NCI-H1436 treated with DMSO at 0.1 percent for 48 hours (cell line): ENCODE measurements around the gene CAB39.

Experiments
- DNase-seq: peaks from one replicate; lab custom pipeline; 2025; lab: John Stamatoyannopoulos, UW

The CAB39 gene

DNA sequence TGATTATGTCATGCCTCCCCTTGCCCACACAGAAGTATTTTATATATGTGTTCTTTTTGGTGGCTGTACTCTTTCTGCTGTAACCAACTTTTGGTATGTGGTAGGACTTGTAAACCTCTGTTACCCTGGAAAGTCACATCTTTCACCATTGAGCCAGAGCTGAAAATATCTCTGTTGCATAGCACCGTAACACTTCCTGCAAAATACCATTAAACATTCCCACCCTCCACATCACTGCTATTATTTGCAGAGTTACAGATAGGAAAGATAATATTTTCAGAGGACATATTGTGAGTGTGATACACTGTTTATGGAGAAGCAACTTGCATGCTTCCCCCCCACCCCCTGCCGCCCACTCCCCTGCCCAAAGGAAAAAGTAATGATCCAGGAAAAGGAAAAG lies 44.8 kb downstream of the CAB39 start:
- no peak for DNase-seq

DNA sequence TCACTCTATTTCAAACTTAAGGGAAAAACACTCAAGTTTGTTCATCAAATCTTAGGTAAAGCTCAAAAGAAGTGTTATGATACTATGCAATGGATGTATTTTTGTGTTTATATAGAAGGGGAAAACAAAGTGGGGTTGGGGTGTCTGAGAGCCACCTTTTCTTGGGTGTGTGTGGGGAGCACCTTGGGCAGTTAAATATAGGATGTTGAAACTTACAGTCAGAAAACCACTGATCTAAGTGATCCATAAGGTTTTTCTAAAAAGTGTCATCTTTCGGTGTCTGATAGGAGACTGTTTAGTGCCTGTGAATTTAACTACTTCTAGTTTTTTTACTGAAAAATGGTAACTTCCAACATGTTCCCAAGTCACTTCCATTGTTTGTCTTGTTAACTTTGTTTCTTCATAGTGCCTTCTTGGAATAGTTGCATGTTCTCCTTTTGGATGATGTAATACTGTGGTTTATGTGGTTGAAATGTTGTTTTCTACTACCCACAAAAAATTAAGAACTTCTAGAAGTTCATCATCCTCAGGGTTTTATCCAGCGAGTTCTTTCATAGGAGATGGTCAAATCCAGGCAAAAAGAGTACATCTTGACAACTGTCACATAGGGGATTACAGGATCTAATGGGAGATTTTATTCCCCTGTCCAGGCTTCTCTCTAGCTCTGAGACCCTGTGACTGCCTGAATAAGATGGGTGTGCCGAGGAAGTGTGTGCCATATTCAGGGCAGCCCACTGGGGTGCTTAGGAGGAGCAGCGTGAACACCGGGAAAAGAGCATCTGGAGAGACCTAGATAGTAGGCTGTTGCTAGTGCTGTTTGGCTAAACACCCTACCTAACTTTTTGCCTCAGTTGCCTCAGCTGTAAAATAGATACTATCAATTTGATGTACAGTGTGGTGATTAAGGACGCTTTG lies 46.2 kb downstream of the CAB39 start:
- DNase-seq, result no peak

DNA sequence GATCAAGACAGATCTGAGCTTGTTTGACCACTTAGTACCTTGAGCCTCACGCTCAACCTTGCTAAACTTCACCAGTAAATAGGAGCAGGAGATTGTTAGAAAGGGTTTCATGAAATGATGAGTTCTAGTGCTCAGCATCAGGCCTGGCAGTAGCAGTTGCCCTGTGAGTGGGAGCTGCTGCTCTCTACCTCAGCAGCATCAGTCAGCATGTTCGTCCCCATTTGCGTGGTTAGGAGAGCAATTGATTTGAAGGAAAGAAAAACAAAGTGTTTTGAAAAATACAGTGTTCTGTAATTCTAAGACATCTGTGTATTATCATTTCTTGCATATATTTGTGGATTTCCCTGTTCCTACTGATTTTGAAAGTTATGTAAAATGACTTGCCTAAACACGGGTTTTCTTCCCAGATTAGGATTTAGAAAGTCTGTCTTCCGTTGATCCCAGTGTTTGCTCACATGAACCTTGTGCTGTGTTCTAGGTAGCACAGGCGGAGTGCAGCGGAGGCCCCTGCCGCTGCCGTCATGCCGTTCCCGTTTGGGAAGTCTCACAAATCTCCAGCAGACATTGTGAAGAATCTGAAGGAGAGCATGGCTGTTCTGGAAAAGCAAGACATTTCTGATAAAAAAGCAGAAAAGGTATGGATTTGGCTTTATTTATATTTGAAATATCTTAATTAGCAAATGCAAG lies 47.0 kb downstream of the CAB39 start:
- DNase-seq, result no peak

DNA sequence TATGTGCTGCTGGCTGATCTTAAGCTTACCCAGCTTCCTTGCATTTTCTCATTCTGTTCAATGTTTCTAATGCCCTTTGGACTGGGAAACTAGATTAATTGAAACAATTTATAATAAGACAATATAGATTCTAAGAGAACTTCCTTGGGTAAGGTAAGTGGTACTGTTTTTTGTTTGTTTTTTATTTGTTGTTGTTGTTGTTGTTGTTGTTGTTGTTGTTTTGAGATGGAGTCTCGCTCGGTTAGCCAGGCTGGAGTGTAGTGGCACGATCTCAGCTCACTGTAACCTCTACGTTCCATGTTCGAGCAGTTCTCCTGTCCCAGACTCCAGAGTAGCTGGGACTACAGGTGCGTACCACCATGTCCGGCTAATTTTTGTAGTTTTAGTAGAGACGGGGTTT lies 49.1 kb downstream of the CAB39 start:
- DNase-seq, result no peak

DNA sequence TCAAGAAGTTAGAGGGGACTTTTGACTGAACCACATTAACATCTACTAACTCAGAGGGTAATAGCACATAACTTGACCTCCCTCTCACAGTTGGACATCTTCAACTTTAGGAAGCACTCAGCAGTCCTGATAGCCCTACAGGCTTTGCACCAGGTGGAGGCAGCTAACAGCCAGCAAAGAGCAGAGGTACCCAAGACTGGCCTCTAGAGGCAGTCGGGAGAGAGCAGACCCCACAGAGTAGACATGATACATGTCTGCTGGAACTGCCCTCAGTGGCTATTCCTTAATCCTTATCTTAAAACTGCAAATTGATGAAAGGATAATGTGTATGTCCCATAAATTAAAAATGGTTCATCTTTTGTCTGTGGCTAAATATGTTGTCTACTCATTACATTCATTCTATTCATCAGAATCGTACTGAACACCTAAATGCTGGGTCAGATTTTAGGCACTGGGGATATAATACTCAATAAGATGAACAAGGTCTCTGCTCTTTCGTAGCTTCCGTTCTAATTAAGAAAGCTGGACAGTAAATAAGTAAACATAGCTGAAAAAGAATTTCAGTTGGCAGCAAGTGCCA lies 49.8 kb downstream of the CAB39 start:
- DNase-seq, result no peak

DNA sequence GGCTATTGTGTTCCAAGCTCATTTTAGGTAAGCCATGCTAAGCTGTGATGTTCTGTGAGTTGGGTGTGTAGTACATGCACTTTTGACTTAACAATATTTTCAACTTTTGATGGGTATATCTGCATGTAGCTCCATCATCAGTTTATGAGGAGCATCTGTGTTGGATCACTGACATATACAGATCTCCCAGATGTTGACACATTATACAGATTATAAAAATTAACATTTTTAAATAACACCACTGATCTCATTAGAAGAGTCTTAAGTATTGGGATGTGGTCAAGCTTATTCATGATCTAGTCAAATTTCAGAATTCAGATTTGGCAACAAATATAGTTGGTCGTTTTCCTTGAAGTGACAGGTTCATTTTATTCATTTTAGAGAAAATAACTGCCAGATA lies 51.7 kb downstream of the CAB39 start:
- no peak for DNase-seq

DNA sequence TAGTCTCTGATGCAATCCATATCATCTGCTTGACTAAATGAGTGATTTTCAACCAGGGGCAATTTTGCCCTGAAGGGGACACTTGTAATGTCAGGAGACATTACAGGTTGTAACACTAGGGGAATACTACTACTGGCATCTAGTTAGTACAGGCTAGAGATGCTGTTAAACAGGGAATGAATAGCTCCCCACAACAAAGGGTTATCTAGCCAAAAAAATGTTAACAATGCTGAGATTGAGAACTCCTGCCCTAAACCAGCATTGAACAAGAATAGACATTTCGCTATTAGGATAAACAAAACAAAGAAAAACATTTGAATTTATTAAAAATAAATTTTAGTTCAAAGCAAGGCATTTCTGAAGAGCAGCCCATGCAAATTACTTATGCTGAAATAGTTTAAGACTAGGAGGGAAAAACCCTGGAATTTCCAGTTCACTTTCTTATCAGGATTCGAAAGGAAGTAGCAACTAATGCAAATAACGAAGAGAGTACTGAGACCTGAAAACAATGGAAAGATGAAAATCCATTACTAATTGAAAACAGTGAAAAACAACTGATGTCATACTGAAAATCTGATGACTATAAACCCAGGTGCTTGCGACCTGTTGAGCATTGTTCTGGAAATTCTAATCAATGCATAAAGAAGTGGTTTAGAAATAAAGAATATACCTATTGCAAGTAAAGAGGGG lies 53.1 kb downstream of the CAB39 start:
- DNase-seq, result no peak

DNA sequence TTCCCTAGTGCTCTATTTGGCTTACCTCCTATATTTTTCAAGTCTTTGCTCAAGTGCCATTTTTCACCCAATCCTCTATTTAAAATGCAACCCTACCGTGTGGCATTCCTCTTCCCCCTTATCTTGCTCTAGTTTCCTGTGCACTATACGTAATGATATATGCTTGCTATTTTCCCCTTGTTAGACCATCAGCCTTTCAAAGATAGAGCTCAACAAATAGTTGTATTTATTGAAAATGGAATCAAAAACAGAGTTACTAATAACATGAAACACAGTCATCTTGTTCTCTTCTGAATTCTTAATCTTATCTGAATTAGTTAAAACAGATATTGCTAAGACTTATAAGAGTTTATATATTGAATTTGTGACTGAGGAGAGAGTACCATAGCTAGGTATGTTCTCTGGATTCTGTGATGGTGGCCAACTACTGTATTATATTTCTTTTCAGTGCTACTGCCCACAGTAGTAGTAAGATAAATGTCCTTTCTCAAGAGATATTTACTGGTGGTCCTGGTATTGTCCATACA lies 55.3 kb downstream of the CAB39 start:
- DNase-seq, result no peak

DNA sequence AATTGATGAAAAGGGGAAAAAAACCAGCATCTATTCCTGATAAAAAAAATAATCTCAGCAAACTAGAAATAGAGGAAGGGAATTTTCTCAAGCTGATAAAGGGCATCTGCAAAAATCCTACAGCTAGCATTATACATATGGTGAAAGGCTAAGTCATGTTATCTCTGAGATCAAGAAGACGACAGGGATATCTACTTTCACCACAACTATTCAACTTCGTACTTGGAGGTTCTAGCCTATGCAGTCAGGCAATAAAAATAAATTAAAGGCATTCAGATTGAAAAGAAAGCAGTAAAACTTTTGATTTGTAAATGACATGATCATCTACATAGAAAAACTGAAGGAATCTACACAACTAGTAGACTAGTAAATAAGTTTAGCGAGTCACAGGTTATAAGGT lies 58.2 kb downstream of the CAB39 start:
- DNase-seq, result no peak

DNA sequence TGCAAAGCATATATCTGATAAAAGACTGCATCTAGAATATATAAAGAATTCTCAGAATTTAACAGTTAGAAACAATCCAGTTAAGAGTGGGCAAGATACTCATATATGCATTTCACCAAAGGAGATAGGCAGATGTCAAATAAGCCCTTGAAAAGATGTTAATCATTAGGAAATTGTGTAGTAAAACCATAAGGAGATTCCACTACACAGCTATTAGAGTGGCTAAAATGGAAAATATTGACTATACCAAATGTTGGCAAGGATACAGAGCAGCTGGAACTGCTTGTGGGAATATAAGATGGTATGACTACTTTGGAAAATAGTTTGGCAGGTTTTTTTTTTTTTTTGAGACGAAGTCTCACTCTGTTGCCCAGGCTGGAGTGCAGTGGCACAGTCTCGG lies 59.5 kb downstream of the CAB39 start:
- DNase-seq, result no peak

DNA sequence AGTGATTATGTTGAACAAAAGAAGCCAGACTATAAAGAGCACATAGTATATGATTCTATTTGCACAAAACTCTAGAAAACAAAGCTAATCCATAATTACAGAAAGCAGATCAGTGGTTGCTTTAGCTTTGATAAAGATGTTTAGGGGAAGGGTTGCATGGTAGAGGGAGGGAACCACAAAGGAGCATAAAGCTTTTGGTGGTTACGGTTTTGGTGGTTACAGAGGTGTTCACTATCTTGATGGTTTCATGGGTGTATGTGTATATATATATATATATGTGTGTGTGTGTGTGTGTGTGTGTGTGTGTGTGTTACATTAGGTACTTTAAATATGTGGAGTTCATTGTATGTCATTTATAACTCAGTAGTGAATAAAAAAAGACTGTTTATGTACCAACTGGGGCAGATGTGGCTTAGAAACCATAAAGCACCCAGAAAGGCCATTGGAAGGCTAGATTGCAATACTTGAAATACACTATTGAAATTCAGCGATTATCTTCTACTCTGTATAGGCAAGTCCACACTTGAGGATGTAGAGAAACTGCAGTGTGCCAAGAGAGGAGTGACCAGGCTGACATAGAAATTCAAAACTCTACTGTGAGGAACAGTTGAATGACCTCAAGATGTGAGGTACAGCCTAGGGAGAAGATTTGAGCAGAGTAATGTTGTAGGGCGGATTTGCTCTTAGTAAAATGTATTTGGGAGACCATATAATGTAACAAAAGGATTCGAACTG lies 60.6 kb downstream of the CAB39 start:
- no peak for DNase-seq

DNA sequence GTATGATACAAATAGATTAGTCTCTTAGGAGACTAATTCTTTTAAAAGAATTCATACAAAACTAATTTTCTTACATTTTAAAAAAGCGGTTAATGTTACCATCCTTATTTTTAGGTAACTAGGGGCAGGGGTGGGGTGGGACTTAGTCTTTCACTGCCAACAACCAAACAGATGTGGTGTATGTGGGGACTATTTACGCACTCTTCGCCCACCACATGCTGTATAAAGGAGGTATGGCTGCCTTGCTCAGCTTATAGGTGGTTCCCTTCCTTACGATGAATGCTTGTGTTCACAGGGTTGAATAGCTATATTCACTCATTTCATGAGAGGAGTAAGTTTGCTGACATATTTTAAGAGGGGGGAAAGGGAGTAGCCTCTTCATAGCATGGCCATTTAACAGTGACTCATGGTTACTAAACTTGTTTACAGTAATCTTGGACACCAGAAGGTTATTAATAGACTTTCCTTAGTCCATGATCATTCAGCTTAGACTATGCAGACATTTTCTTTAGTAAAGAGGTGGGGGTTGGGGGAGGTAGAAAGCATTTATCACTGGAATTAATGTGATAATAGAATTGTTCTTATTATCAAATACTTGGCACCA lies 61.8 kb downstream of the CAB39 start:
- no peak for DNase-seq

DNA sequence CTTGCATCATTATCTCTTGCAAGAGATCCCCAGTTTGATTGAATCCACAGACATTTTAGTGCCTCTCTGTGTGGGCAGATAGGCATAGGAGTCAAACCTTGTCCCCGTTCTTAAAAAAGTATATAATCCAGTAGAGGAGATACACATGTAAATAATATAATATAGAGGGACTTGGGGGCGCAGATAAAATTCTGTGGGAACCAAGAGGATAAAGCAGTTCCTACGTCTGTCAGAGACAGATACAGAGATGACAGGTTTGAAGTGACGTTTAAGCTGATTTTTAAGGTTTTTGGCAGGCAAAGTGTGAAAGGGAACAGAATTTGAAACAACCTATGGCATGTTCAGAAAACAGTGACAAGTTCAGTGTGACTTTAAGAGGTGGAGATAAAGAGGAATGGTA lies 63.1 kb downstream of the CAB39 start:
- DNase-seq, result no peak

DNA sequence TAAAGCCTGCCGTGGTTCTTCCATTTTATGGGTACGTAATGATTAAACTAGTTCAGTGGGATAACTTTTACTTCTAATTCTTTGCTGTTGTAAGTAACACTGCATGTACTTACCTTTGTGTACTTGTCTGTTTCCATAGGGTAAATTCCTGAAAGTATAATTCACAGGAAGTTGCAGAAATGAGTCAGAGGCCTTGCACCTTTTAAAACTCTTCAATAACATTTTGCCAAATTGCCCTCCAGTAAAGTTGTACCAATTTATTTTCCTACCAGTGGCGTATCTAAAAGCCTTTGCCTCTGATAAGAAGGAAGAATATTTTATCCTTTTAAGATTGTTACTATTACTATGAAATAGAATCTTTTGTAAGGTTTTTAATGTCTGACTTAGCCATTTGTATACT lies 65.1 kb downstream of the CAB39 start:
- no peak for DNase-seq

DNA sequence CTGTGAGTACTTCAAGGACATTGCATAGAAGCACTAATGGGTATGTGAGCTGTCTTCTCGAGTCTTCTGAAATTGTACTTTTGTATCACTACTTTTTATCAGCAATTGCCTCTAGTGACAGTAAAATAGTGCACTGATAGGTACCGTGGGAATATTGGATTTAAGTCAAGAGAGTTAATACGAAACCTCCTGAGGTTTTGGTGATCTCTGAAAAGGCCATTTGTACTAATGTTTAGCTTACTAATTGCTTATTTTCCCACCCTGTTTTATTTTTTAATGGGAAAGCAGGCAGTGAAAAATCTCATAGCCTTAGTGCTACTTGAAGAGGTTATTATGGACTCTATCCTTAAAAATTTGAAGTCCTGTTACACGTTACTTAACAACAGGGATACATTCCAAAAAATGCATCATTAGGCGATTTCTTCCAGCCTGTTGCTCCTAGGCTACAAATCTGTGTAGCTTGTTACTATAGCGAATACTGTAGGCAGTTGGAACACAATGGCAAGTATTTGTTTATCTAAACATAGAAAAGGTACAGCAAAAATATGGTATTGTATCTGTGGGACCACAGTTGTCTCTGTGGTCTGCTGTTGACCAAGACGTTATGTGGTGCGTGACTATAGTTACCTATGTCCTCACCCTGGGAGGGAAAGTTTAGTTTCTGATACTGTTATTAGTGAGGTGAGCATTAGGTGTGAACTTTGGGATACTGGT lies 65.9 kb downstream of the CAB39 start:
- DNase-seq, result no peak

DNA sequence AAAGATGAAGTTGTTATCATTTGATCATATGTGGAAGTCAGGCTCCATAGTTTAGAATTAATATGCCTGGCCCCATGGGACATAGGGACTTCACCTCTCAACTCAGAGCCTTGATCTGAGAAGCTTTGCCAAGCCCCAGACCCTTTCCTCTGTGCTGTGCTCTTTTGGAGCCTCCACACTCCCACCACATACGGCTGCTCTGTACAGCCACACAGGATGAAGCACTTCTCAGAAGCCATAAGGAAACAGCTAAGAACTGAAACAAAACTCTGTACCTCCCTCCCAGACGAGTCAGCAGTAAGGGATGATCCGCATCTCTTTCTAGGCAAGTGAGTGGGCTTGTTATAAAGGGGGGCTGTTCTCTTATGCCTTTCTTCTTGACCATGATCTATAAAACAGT lies 66.5 kb downstream of the CAB39 start:
- DNase-seq, result no peak

DNA sequence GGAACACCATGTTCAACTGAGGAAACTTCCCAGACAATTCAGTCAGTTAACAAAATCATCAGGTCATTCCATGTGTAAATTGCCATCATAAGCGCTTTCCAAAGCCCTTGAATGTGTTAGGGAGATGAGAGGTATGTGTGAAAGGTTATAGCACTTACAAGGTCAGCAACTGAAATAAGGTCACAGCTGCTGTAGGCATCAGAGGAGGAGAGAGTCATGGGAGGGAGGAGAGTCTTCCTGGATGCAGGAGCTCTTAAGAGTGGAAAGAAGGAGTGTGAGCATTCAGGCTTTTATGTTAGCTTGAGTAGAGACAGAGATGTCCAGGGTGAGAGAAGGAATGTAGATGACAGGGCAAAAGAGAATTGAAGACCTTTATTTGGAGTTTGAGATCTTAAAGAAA lies 67.0 kb downstream of the CAB39 start:
- DNase-seq, result no peak

DNA sequence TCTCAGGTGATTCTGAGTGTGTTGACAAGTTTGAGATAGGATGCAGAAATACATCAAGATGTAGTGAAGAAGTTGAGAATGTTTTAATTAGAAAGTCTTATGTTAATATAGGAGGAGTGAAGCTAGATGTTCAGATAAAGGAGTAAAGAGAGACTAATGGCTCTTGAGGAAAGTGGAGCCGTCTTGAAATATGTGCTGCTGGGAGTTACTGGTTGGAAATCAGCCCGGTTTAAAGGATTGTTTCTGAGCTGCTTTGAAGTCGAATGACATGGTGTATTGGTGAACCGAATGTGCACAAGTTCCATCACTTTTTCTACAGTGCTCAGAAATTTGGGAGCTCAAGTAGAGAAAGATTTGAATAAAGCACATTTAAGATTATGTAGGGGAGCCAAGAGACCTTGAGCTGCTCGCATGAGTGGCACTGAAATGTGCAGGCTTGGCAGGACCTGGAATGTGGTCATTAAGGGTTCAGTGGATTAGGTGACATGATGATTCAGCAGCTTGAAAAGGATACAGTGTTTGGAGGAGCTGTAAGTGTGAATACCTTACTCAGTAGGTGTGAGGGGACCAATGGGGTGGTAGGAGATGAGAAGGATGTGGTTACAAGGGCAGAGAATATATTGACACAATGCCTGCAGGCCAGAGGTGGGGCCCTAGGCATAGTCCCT lies 68.6 kb downstream of the CAB39 start:
- DNase-seq, result no peak

DNA sequence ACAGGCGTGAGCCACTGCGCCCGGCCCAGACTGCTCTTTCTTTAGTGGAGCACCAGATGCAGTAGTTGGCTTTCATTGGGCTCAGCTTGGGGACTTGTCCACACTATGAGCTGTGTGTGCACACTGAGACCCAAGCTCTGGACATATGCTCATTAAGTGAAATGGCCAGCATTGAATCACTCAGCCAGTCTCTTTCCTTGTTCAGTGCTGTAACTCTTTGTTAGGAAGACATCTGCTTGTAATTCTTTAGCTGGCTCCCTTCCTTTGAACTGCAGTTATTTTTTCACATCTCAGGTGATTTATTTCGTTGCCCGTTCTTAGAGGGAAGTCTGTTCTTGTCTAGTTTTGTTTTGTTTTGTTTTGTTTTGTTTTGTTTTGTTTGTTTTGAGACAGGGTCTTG lies 70.5 kb downstream of the CAB39 start:
- DNase-seq, result no peak

DNA sequence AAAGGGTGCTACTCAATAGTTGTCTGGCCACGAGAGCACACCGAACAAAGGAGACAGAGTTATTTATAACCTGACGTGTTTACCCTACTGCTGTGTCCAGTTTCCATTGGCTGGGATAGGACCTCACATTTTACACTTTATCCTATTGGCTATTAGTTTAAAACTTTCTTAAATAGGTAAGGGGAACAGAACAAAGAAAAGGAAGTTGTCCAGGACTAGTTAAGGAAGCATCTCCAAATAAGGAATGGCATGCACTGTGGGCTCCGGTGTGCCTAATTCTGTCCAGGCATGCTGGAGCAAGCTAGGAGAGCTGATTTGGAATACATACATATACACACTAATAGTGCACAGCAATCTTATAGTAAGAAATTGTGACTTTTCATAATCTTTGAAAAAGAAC lies 72.2 kb downstream of the CAB39 start:
- DNase-seq, result no peak
